Spleen (tissue), 13 donors: Measurements from ENCODE around the gene MYBPC3. TPM values are rescaled to one million over a fixed set of nuclear protein-coding genes. Genes with fewer than 3 reads are reported as not detected.

Experiments used
- DNase-seq: peaks from one replicate; pipeline ENCODE4 v3.0.0-alpha.2; 2020
- H3K27ac ChIP-seq, 8 donors: fragments of 200-600 bp; sonication (generic) in 7 of 8; 1 replicate in 4 of 8; 2 replicates in 4 of 8; pipeline versions ENCODE4 v1.5.0 to v1.8.0; 2016 to 2021; ENCODE audit warnings: inconsistent platforms in 4 of 8, mild to moderate bottlenecking in 4 of 8, moderate library complexity in 1 of 8
- H3K27me3 ChIP-seq, 7 donors: fragments of 200-600 bp; sonication (generic) in 6 of 7; replicated peaks in 1 of 7; 1 replicate in 4 of 7; 2 replicates in 3 of 7; pipeline versions ENCODE4 v1.5.0 to v1.8.0; 2016 to 2021; ENCODE audit warnings: inconsistent platforms in 3 of 7, mild to moderate bottlenecking in 1 of 7
- H3K36me3 ChIP-seq, 6 donors: fragments of 200-600 bp; sonication (generic) in 5 of 6; 1 replicate in 4 of 6; 2 replicates in 2 of 6; pipeline versions ENCODE4 v1.5.0 to v1.8.0; 2016 to 2021; ENCODE audit warnings: inconsistent platforms in 2 of 6
- H3K4me1 ChIP-seq, 6 donors: fragments of 200-600 bp; sonication (generic) in 5 of 6; 1 replicate in 3 of 6; 2 replicates in 3 of 6; pipeline versions ENCODE4 v1.5.0 to v1.8.0; 2016 to 2021; ENCODE audit warnings: inconsistent platforms in 3 of 6
- H3K4me3 ChIP-seq, 8 donors: fragments of 200-600 bp; sonication (generic) in 7 of 8; 1 replicate in 4 of 8; 2 replicates in 4 of 8; pipeline versions ENCODE4 v1.5.0 to v1.8.0; 2016 to 2021; ENCODE audit warnings: inconsistent platforms in 4 of 8, mild to moderate bottlenecking in 4 of 8, moderate library complexity in 2 of 8
- H3K9me3 ChIP-seq, 8 donors: fragments of 200-600 bp; sonication (generic) in 7 of 8; 1 replicate in 4 of 8; 2 replicates in 4 of 8; pipeline versions ENCODE4 v1.5.0 to v1.8.0; 2016 to 2021; ENCODE audit warnings: inconsistent platforms in 4 of 8
- POLR2A ChIP-seq, 3 donors: fragments of 450-650 bp; IDR thresholded peaks; one replicate each; pipeline ENCODE4 v1.5.1; 2017; ENCODE audit warnings: antibody characterized with exemption in 3 of 3, mild to moderate bottlenecking in 1 of 3
- POLR2AphosphoS5 ChIP-seq, 3 donors: sonication (generic); formaldehyde crosslinking; IDR thresholded peaks; one replicate each; pipeline ENCODE4 v1.5.1; 2017; ENCODE audit warnings: antibody characterized with exemption in 3 of 3
- WGBS, 5 donors: extraction: QIAGEN DNeasy Blood & Tissue Kit in 3 of 5; methylation state at CpG; one replicate each; pipeline versions ENCODE4 v1.1.5 to v1.1.7; 2013 to 2018; 5-methylcytosine and 5-hydroxymethylcytosine counted together
- intact Hi-C: fragments of 100-400 bp; cut with DNase I; formaldehyde crosslinking; loops from one replicate; pipeline ENCODE4 v1.15.0; 2023; ENCODE audit warnings: low total_unique reads
- long read RNA-seq, 2 donors: transcript quantifications; one replicate each; lab custom pipeline, GENCODE V29; 2026
- polyA plus RNA-seq, 3 donors: library from polyadenylated mRNA; stranded (reverse); fragments of 200-250 nt; gene quantifications; one replicate each; pipeline ENCODE4 v1.2.1, GENCODE V29; 2013
- total RNA-seq, 7 donors: library from RNA; depleted of rRNA in 3 of 7; stranded (reverse); fragments of >200 nt in 3 of 7; fragmentation: NEBNext Ultra II Directional in 4 of 7; extraction: Animal tissue kit (Norgen Biotek cat#: 25700) in 4 of 7; gene quantifications; one replicate each; pipeline versions ENCODE4 v1.1.0 to v1.2.1, GENCODE V29; 2016 to 2021
- TF ChIP-seq, protein P1 (sequence below), 11 experiments: fragments of 200-600 bp in 7 of 11; fragments of 450-650 bp in 4 of 11; sonication (generic) in 4 of 11; IDR thresholded peaks in 8 of 11; conservative IDR thresholded peaks in 3 of 11; 1 replicate in 7 of 11; 2 replicates in 4 of 11; pipeline versions ENCODE4 v1.4.0 to v1.8.0; 2016 to 2021; ENCODE audit warnings: antibody characterized with exemption in 11 of 11, inconsistent platforms in 4 of 11, mild to moderate bottlenecking in 1 of 11
- donor health status: healthy with polysubstance abuse.
- donor health status: DM: no; HTN: no; CAD: no; lungs with moderate emphysema.
- donor health status: DM: no; HTN: no; CAD: no.
- donor health status: Bipolar disorder and iron deficiency.
- donor health status: healthy.
- donor health status: DM: no; HTN: no; CAD: no.
- donor health status: DM: yes; HTN: yes; CAD: no.

Gene MYBPC3
- total RNA-seq (1 to 10 TPM in 5 of 7 donors, under 1 TPM in 2; 0.91 to 4.7 (median 1.5) TPM), polyA plus RNA-seq (1 to 10 TPM in 2 of 3 donors, under 1 TPM in 1; 0.49 to 2.2 (median 1.4) TPM)
- long read RNA-seq, donor 1, result 0 reads
- long read RNA-seq, donor 2, result 0 reads

DNA sequence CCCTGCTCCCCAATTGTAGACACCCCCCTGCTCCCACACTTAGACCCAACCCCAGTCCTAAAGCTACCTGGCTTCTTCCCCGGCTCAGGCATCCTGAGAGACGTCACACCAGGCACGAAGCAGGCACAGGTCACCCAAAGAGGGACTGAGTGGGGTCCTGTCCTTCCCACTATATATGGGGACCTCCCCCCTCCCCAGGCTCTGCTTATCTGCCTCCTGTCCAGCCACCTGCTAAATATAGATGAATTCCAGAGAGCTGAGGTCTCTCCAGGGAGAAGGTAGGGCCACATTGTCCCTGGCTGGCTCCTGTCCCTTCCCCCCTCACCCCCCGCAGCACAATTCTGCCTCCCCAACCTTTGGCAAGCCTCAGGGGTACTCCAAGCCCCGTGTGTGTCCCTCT is at the start of gene MYBPC3:
Gene MYBPC3 (minus strand): TSS at position 147 of the 400 bp plus-strand sequence. CDS start 55 bp downstream, at position 92.
- Histone ChIP-seq H3K4me3 (no peak within 1 kb of the TSS), H3K27me3 (peaks cover 0 to 10% (median 0%) of the 10 kb centered on the region in 7 donors), H3K4me1 (peaks cover 0 to 35% (median 11%) of the 10 kb centered on the region in 6 donors), H3K36me3 (peaks cover 0 to 58% (median 9%) of the 10 kb centered on the region in 6 donors), H3K27ac (no peak within 1 kb of the TSS), H3K9me3 (no peaks in the 10 kb centered on the region)
- intact Hi-C loops, result no loop called here
- no peak for DNase-seq
- WGBS, 5 donors, result 69 to 88% (median 80%) methylated on average over 5 of the region's 5 CpGs
- TF ChIP-seq, protein P1, sequence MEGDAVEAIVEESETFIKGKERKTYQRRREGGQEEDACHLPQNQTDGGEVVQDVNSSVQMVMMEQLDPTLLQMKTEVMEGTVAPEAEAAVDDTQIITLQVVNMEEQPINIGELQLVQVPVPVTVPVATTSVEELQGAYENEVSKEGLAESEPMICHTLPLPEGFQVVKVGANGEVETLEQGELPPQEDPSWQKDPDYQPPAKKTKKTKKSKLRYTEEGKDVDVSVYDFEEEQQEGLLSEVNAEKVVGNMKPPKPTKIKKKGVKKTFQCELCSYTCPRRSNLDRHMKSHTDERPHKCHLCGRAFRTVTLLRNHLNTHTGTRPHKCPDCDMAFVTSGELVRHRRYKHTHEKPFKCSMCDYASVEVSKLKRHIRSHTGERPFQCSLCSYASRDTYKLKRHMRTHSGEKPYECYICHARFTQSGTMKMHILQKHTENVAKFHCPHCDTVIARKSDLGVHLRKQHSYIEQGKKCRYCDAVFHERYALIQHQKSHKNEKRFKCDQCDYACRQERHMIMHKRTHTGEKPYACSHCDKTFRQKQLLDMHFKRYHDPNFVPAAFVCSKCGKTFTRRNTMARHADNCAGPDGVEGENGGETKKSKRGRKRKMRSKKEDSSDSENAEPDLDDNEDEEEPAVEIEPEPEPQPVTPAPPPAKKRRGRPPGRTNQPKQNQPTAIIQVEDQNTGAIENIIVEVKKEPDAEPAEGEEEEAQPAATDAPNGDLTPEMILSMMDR (IDR thresholded peaks at IDR 0.05 in 8 of 11, conservative IDR thresholded peaks at IDR 0.05 in 3 of 11), result no peak
- TF ChIP-seq POLR2AphosphoS5 (IDR thresholded peaks at IDR 0.05), result no peak
- TF ChIP-seq POLR2A (IDR thresholded peaks at IDR 0.05), result no peak

DNA sequence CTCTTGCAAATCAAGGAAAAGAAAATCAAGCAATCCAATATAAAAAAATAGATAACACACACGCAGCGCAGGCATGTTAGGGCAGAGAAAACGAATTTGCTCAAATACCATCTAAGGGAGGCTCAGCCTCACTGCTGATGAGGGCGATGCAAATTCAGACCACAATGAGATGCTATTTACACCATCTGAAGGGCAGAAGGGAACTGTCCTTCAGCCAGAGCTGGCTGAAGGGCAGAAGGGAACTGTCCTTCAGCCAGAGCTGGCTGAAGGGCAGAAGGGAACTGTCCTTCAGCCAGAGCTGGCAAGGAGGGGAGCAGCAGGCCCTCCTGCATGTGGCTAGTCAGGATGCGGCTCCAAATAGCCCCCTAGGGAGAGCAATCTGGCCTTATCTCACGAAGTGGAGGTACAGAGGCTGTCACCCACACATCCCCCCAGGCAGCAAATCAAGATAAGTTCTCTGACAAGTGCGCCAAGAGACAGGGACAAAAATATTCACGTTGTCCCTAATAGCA is 48.3 kb upstream of the MYBPC3 start:
- intact Hi-C loops, result no loop called here
- 18 to 28% (median 24%) methylated on average over 8 of the region's 8 CpGs for WGBS, 5 donors
- TF ChIP-seq, protein P1 (IDR thresholded peaks at IDR 0.05 in 8 of 11, conservative IDR thresholded peaks at IDR 0.05 in 3 of 11), result no peak
- peak; percentile 18 to 73 (median 68) for TF ChIP-seq POLR2AphosphoS5 (IDR thresholded peaks at IDR 0.05)
- peak in 1 of 3 donors; percentile 14 for TF ChIP-seq POLR2A (IDR thresholded peaks at IDR 0.05)
- H3K4me3 ChIP-seq, result peak overlapping the region in 6 of 8 donors; percentile 43 to 80 (median 48)
- DNase-seq, result peak; percentile 80
- no peaks in the 10 kb centered on the region for H3K27me3 ChIP-seq
- H3K9me3 ChIP-seq, result no peaks in the 10 kb centered on the region
- no peaks in the 10 kb centered on the region for H3K36me3 ChIP-seq
- peak overlapping the region; percentile 84 to 97 (median 95) for H3K27ac ChIP-seq
- peaks cover 17 to 70% (median 41%) of the 10 kb centered on the region in 6 donors for H3K4me1 ChIP-seq

DNA sequence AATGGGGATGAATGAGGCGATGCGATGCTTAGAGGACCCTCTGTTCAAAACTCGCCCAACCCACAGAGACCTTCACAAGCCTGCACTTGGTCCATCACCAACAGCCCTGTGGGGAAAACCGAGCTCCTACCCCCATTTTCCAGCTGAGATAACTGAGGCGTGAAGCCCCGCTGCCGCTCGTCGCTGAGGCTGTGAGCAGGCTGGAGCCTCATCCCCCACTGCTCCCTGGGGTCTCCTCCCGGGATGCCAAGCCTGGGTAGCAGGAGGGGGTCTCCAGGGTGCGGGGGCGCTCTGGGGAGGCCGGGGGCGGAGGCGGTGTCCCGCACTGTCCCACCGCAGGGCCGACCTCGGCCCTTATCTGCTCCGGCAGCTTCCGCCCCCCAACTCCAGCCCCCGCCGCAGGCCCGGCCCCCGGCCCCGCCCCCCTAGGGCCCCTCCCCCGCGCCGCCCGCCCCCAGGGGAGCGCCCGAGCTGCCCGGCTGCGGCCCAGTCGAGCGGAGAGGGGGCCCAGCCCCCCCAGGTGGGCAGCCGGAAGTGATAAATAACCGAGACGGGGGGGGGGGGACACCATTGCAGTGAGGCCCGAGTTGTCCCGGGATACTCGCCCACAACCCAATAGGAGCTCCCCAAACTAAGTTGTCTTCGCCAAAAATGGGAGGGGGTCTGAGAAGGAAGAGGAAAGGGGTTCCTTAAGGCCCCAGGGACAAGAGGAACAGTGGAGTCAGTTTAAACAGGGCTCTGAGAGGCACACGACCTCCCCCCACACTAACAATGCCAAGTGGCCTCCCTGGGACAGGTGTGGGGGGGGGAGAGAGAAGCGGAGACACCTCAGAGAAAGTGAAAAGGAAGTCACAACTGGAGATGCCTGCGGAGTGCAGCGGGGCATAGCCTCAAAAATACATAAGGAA is 47.6 kb upstream of the MYBPC3 start:
- TF ChIP-seq POLR2A (IDR thresholded peaks at IDR 0.05) (peak in 2 of 3 donors; percentile 44 to 59), POLR2AphosphoS5 (IDR thresholded peaks at IDR 0.05) (peak; percentile 90 to 92 (median 91))
- TF ChIP-seq, protein P1 (IDR thresholded peaks at IDR 0.05 in 8 of 11, conservative IDR thresholded peaks at IDR 0.05 in 3 of 11), result no peak
- peaks cover 21 to 77% (median 48%) of the 10 kb centered on the region in 6 donors for H3K4me1 ChIP-seq
- H3K36me3 ChIP-seq, result no peaks in the 10 kb centered on the region
- H3K9me3 ChIP-seq, result no peaks in the 10 kb centered on the region
- peak overlapping the region; percentile 38 to 80 (median 48) for H3K4me3 ChIP-seq
- DNase-seq, result peak; percentile 92
- H3K27me3 ChIP-seq, result no peaks in the 10 kb centered on the region
- H3K27ac ChIP-seq, result peak overlapping the region; percentile 84 to 97 (median 95)
- 3 to 13% (median 5%) methylated on average over 15 to 47 of the region's 47 CpGs for WGBS, 5 donors
- intact Hi-C loops, result no loop called here
